GM19324 (cell line): ENCODE results near the gene IL21R.
"Not testable (repeated sequence)": the region's sequence is repeated elsewhere in the genome, so short reads cannot be mapped to it uniquely, and the experiment has no call there.

ENCODE experiments used
- ATAC-seq: cut with Tn5 transposase; IDR thresholded peaks from one replicate; pipeline ENCODE4 v1.9.1; 2021; ENCODE audit warnings: mild to moderate bottlenecking, moderate library complexity; ENCODE audit not compliant: unreplicated experiment, low FRiP score

IL21R gene

GRCh38 chr16:27439271-27440018 lies 37.5 kb downstream of the IL21R start:
- ATAC-seq: no peak

DNA sequence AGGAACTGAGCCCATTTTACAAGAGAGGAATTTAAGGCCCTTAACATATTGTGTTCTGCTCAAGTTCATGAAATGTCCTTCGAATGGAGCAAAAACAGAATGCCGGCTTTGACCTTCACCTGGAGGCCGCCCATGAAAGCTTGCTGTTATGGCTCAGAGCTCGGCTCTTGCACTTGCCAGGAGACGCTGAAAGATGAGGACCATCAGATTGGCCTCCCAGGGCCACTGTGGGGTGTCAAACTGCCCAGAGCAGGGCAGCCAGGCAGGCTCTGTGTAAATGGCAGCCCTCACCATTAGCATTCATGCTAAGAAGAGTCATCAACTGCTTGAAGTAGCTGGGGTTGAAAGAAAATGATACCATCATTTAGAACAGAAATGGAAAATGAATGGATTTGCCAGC lies 39.3 kb downstream of the IL21R start:
- ATAC-seq: no peak

DNA sequence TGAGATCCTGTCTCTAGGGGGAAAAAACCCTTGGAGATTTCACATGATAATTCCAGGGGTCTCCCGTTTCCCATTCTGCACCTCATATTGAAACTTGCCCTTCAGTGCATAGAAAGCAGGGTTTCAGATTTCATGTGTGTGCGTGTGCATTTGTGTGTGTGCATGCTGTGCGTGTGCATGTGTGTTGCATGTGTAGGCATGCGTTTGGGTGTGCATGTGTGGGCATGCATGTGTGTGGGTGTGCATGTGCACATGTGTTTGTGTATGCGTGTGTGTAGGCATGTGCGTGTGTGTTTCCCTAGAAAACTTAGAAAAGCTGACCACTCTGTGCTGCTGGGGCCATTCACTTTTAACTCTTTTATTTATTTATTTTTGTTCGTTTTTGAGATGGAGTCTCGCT lies 40.0 kb downstream of the IL21R start:
- no peak for ATAC-seq

- ATAC-seq: no peak
These were observed 42.0 kb downstream of the IL21R start for GRCh38 chr16:27444015-27444414.

DNA sequence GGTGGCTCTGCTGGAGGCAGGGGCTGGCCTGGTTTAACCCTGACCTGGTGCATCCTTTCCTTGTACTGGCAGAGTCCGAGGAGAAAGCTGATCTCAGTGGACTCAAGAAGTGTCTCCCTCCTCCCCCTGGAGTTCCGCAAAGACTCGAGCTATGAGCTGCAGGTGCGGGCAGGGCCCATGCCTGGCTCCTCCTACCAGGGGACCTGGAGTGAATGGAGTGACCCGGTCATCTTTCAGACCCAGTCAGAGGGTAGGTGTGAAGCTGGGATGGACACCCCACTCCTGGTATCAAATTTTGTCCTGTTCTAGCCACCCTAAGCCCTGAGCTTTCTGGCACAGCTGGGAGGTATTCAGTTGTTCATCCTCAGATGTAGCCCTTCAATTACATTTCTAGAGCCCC lies 42.5 kb downstream of the IL21R start:
- ATAC-seq: no peak

DNA sequence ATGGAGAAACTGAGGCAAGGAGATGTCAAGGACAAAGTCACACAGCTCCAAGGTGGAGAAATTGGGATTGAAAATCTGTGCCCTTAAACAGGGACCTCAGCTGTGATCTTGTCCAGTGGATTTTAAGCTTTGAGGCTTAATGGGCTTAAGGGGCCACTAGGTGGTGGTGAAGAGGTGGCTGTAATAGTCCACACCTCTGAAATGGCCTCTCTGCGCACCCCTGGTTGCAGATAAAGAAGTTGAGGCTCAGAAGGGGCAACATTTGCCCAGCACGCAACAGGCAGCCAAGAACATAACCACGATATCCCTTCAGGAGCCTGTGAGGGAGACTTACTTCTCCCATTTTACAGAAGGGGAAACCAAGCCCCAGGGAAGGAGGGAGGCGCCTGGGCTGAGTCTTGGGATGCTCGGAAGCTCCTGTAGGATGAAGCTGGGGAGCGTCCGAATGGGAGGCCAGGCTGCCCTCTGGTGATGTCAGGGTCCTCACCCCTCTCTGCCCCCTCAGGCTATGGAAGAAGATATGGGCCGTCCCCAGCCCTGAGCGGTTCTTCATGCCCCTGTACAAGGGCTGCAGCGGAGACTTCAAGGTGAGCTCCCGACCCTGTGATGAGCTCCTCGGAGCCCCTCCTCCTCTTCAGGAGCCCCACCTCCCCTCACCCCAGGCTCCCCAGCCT lies 43.7 kb downstream of the IL21R start:
- ATAC-seq: no peak

DNA sequence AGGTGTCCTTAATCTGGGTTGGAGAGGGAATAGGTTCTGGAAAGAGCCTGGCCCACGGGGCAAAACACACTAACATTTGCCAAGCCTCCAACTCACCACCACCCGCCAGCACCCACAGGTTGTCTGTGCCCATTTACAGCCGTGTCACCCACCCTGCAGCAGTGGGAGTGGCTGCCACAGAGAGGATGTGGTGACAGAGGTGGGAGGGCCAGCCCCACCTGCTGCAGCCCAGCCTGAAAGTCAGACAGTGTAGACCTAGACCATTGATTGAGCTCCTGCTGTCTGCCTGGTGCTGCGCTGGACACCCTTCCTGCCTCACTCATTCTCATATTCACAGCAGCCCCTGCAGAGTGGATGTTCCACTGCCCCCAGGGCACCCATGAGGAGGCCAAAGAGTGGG lies 44.7 kb downstream of the IL21R start:
- ATAC-seq: no peak

DNA sequence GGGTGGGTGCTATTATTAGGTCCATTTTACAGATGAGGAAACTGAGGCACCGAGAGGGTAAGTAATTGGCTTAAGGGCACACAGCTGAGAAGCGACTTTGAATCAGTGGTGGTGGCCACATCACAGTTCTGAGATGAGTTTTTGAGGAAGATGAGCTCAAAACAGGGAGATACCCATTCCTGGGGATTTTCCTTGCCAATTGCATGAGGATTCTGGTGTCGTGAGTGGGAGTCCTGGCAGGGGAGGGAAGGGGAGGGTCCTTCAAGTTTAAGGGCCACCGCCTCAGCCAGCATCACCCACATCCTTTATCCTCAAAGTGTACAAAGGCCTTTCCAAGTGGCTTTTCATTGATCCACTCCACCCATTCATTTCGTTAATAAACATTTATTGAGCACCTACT lies 45.3 kb downstream of the IL21R start:
- no peak for ATAC-seq

DNA sequence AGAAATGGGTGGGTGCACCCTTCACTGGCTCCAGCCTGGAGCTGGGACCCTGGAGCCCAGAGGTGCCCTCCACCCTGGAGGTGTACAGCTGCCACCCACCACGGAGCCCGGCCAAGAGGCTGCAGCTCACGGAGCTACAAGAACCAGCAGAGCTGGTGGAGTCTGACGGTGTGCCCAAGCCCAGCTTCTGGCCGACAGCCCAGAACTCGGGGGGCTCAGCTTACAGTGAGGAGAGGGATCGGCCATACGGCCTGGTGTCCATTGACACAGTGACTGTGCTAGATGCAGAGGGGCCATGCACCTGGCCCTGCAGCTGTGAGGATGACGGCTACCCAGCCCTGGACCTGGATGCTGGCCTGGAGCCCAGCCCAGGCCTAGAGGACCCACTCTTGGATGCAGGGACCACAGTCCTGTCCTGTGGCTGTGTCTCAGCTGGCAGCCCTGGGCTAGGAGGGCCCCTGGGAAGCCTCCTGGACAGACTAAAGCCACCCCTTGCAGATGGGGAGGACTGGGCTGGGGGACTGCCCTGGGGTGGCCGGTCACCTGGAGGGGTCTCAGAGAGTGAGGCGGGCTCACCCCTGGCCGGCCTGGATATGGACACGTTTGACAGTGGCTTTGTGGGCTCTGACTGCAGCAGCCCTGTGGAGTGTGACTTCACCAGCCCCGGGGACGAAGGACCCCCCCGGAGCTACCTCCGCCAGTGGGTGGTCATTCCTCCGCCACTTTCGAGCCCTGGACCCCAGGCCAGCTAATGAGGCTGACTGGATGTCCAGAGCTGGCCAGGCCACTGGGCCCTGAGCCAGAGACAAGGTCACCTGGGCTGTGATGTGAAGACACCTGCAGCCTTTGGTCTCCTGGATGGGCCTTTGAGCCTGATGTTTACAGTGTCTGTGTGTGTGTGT lies 46.8 kb downstream of the IL21R start:
- ATAC-seq: no peak

- peak; percentile 43 for ATAC-seq
These were observed 47.6 kb downstream of the IL21R start for GRCh38 chr16:27449434-27450195.

GRCh38 chr16:27450196-27450549 lies 48.2 kb downstream of the IL21R start:
- ATAC-seq: peak; percentile 3

DNA sequence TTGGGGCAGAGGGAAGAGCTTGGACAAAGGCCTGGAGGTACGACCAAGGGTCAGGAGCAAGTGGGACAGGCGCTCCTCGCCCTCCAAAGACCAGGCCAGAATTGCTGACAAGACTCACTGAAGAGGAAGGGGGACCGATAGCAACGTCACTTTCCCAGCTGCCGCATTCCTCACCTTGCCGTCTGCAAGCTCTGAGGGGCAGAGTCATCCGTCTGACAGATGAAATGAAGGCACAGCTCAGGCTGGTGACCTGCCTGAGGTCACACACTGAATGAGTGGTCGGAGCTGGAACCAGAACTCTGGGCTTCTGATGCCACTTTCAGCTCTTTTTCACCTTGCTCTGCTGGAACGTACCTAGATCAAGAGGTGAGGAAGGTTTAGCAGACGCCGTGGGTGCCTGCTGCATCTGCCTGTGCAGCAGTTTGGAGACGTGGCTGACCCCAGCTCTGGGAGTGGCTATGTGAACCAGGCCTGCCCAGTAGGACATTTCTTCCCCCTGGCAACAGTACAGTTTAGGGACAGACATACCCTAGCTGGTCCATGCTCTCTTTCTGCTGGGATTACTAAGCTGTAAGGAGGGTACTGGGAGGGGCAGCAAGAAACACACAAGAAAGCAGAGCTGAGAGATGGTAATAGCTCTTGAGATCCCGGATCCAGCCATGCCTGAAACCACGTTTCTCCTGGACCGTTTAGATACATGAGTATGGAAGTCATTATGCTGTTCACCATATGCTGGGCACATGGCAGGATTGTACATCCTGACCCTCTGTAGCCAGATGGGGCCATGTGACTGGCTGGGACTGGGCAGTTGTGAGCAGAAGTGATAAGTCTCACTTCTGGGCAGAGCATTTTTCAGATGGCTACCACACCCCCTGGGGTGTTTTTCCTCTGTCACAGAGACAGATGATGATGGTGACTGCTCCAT lies 50.9 kb downstream of the IL21R start:
- ATAC-seq: no peak

DNA sequence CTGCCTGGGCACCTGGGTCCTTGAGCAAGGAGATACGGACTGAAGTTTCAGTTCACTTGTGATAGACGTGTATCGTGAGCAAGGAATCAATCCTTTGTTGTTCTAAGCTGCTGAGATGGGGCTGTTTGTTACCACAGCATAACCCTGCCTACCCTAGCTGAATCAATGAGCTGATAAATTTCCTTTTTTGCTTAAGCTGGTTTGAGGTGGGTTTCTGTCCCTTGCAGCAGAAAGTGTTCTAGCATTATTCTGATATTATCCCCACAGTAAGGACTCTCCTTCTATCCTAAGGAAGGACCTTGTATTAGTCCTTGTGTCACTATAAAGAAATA lies 51.5 kb downstream of the IL21R start:
- ATAC-seq: no peak

DNA sequence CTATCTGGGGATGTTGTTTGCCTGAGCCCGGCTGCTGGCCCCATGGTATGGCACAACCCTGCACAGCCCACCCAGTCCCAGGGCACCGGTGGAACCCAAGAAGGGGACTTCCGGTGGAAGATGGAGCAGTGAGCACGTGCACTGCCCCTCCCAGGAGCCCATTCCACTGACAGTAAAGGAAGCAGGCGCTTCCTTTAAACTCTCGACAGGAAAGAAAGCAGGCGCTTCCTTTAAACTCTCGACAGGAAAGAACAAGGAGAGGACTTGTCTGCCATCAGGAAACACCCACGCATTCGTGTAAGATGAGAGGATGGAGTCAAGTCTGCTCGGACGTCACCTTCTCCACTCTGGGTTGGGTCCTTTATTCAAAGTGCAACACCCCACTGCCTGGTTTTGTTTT lies 53.7 kb downstream of the IL21R start:
- ATAC-seq: no peak

DNA sequence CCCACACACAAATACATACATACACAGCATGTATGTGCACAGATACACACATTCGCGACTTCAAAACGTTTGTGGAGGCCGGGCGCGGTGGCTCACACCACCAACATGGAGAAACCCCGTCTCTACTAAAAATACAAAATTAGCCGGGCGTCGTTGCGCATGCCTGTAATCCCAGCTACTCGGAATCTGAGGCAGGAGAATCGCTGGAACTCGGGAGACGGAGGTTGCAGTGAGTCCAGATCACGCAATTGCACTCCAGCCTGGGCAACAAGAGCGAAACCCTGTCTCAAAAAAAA lies 55.6 kb downstream of the IL21R start:
- ATAC-seq: not testable (repeated sequence)

DNA sequence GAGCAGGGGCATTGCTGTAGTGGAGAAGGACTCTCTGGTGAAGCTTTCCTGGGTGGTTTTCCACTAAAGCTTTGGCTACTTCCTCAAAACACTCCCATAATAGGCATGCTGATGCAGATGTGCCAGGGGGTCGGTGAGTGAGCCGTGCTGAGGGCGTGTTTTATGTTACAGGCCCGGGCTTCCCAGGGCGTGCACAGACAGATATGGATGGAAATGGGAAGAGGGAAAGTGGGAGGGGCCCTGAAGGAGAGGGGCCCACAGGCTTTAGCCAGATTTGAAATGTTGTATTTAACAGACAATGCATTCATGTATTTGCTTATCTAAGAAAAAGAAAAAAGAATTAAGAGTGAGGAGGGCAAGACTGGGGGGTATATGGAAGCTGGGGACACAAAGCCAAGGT lies 56.3 kb downstream of the IL21R start:
- ATAC-seq: no peak

DNA sequence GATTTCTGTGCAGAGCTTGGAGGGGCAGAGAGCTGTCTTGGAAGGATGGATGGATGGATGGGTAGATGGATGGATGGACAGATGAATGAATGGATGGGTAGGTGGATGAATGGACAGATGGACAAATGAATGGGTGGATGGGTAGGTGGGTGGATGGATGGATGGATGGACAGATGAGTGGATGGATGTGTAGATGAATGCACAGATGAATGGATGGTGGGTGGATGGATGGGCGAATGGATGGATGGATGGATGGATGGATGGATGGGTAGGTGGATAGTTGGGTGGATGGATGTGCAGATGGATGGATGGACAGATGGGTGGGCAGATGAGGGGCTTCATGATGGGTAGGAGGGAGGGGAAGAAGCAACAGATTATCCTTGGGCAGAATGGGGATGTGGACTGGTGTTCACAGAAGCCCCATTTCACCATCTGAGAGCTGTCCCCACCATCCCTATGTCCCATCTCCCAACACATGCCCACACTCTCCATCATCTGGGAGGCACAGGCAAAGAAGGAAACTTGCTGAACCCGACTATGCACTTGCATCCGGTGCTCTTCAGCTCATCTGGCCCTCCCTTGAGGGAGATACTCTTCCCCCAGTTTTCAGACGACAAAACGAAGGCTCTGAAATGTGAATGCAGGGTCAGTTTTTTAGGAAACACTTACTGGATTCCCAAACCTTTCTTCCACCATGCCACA lies 57.2 kb downstream of the IL21R start:
- ATAC-seq: no peak

GRCh38 chr16:27460213-27460612 lies 58.2 kb downstream of the IL21R start:
- no peak for ATAC-seq
